Stomach (tissue), 4 donors: ENCODE measurements around the gene ATN1.

Experiments used
- CTCF ChIP-seq, 7 experiments: fragments of 450-650 bp in 4 of 7; fragments of 200-600 bp in 3 of 7; sonication (generic) in 3 of 7; IDR thresholded peaks; one replicate each; pipeline ENCODE4 v1.5.1; 2016 to 2019; ENCODE audit warnings: antibody characterized with exemption in 7 of 7, control low read depth in 2 of 7, mild to moderate bottlenecking in 1 of 7
- EP300 ChIP-seq: sonication (generic); formaldehyde crosslinking; IDR thresholded peaks from one replicate; pipeline ENCODE4 v1.6.1; 2017; ENCODE audit warnings: antibody characterized with exemption
- POLR2A ChIP-seq, 4 donors: fragments of 450-650 bp; IDR thresholded peaks; one replicate each; pipeline ENCODE4 v1.6.1; 2016; ENCODE audit warnings: antibody characterized with exemption in 4 of 4, control low read depth in 2 of 4, mild to moderate bottlenecking in 1 of 4, moderate library complexity in 1 of 4
- POLR2AphosphoS5 ChIP-seq, 3 donors: sonication (generic); formaldehyde crosslinking; IDR thresholded peaks; one replicate each; pipeline ENCODE4 v1.6.1; 2016; ENCODE audit warnings: antibody characterized with exemption in 3 of 3

- no peak for TF ChIP-seq POLR2A (IDR thresholded peaks at IDR 0.05)
- no peak for TF ChIP-seq CTCF (IDR thresholded peaks at IDR 0.05)
- no peak for TF ChIP-seq POLR2AphosphoS5 (IDR thresholded peaks at IDR 0.05)
- no peak for TF ChIP-seq EP300
Measured at GRCh38 chr12:6979453-6979852, 51.7 kb downstream of the ATN1 start.
